Measurements from ENCODE around the gene PTK6.

DNA sequence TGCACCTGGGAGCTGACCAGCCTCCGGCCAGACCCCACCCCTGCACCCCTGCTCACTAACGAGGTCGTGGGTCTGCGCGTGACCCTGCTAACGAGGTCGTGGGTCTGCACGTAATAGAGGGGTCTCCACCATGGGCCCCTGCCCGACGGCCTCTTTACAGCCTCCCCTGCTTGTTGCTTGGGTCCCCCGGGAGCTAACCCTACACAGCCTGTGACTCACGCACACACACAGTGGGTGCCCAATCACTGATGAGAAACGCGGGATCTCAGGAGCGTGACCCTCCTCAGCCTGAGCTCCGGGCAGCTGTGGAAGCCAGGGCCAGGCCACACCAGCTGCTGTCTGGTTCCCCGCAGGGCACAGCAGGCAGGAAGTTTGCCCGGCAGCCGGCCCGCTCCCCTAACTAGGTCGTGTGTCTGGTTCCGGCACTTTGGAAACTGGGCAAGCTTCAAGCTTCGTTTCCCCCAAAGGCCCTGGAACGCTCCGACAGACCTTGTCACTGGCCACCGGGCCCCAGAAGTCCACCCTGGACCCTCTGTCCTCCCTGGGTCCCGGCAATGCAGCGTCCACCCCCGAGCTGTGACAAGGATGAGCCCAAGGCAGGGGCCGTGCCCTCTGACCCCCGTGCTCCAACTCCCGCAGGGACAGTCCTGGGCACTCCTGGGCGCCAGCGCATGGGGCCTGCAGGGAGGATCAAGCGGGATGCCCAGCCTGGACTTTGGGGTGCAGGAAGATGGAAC lies 767 bp downstream of the PTK6 start:
- TF ChIP-seq, protein P1, sequence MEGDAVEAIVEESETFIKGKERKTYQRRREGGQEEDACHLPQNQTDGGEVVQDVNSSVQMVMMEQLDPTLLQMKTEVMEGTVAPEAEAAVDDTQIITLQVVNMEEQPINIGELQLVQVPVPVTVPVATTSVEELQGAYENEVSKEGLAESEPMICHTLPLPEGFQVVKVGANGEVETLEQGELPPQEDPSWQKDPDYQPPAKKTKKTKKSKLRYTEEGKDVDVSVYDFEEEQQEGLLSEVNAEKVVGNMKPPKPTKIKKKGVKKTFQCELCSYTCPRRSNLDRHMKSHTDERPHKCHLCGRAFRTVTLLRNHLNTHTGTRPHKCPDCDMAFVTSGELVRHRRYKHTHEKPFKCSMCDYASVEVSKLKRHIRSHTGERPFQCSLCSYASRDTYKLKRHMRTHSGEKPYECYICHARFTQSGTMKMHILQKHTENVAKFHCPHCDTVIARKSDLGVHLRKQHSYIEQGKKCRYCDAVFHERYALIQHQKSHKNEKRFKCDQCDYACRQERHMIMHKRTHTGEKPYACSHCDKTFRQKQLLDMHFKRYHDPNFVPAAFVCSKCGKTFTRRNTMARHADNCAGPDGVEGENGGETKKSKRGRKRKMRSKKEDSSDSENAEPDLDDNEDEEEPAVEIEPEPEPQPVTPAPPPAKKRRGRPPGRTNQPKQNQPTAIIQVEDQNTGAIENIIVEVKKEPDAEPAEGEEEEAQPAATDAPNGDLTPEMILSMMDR (conservative IDR thresholded peaks at IDR 0.05 in 1 of 2, IDR thresholded peaks at IDR 0.05 in 1 of 2; ENCODE audit: low read depth in 1 of 2, low read length in 2 of 2), result no peak
- no peak for TF ChIP-seq EZH2 (IDR thresholded peaks at IDR 0.05; ENCODE audit: low read length, missing control alignments)

All from fibroblast of lung (primary cell).